WTC11 (cell line): ENCODE measurements around the gene INMT.

Experiments used
- ATF1 ChIP-seq: sonication (generic); formaldehyde crosslinking; IDR thresholded peaks from 2 replicates; pipeline ENCODE4 v1.8.1; 2023; ENCODE audit warnings: mild to moderate bottlenecking, moderate library complexity, missing genetic modification reagents
- CREB1 ChIP-seq: sonication (generic); formaldehyde crosslinking; IDR thresholded peaks from 2 replicates; pipeline ENCODE4 v1.8.0; 2023; ENCODE audit warnings: mild to moderate bottlenecking, missing genetic modification reagents
- CREM ChIP-seq: sonication (generic); formaldehyde crosslinking; IDR thresholded peaks from 2 replicates; pipeline ENCODE4 v1.8.1; 2022; ENCODE audit warnings: mild to moderate bottlenecking, missing genetic modification reagents, moderate library complexity
- CTCF ChIP-seq: fragments of 200-600 bp; IDR thresholded peaks from 2 replicates; pipeline ENCODE4 v1.8.0; 2022; ENCODE audit warnings: antibody characterized with exemption
- FOXP1 ChIP-seq: sonication (generic); formaldehyde crosslinking; IDR thresholded peaks from 2 replicates; pipeline ENCODE4 v1.8.0; 2022; ENCODE audit warnings: missing genetic modification reagents, mild to moderate bottlenecking, moderate library complexity, borderline replicate concordance
- HMGXB4 ChIP-seq: sonication (generic); formaldehyde crosslinking; IDR thresholded peaks from 2 replicates; pipeline ENCODE4 v1.8.1; 2023; ENCODE audit warnings: mild to moderate bottlenecking, moderate library complexity, missing genetic modification reagents
- IRF2 ChIP-seq: sonication (generic); formaldehyde crosslinking; IDR thresholded peaks from 2 replicates; pipeline ENCODE4 v1.8.0; 2022; ENCODE audit warnings: low read depth, missing genetic modification reagents, borderline replicate concordance
- MLX ChIP-seq: sonication (generic); formaldehyde crosslinking; IDR thresholded peaks from 2 replicates; pipeline ENCODE4 v1.8.1; 2023; ENCODE audit warnings: mild to moderate bottlenecking, missing genetic modification reagents, moderate library complexity
- PREB ChIP-seq: sonication (generic); formaldehyde crosslinking; IDR thresholded peaks from 2 replicates; pipeline ENCODE4 v1.8.1; 2022; ENCODE audit warnings: mild to moderate bottlenecking, missing genetic modification reagents, moderate library complexity, borderline replicate concordance
- TCF7 ChIP-seq: sonication (generic); formaldehyde crosslinking; IDR thresholded peaks from 2 replicates; pipeline ENCODE4 v1.8.0; 2022; ENCODE audit warnings: mild to moderate bottlenecking, low read depth, missing genetic modification reagents, moderate library complexity
- TP53 ChIP-seq: sonication (generic); formaldehyde crosslinking; IDR thresholded peaks from 2 replicates; pipeline ENCODE4 v1.8.1; 2023; ENCODE audit warnings: mild to moderate bottlenecking, missing genetic modification reagents
- USF2 ChIP-seq: sonication (generic); formaldehyde crosslinking; IDR thresholded peaks from 2 replicates; pipeline ENCODE4 v1.8.1; 2023; ENCODE audit warnings: mild to moderate bottlenecking, missing genetic modification reagents, moderate library complexity
- ZNF121 ChIP-seq: sonication (generic); formaldehyde crosslinking; IDR thresholded peaks from 2 replicates; pipeline ENCODE4 v1.8.0; 2023; ENCODE audit warnings: missing genetic modification reagents

GRCh38 chr7:30726296-30727006, 25.5 kb upstream of the INMT start:
- TF ChIP-seq CTCF (no peak), HMGXB4 (CRISPR knock-in tag) (no peak), ATF1 (CRISPR knock-in tag) (no peak), MLX (CRISPR knock-in tag) (no peak), FOXP1 (CRISPR knock-in tag) (no peak), ZNF121 (CRISPR knock-in tag) (no peak), PREB (CRISPR knock-in tag) (no peak), TP53 (CRISPR knock-in tag) (no peak), IRF2 (CRISPR knock-in tag) (no peak), TCF7 (CRISPR knock-in tag) (no peak), CREB1 (CRISPR knock-in tag) (no peak), USF2 (CRISPR knock-in tag) (no peak), CREM (CRISPR knock-in tag) (no peak)
